SK-N-SH treated with all-trans-retinoic acid at 6 μM for 48 hours (cell line): Measurements from ENCODE around the gene KCNE3.

Experiments
- ATAC-seq: fragments of 200-7000 bp; cut with Tn5 transposase; 3 replicates; pipeline ENCODE4 v1.9.1; 2020; ENCODE audit warnings: mild to moderate bottlenecking, moderate library complexity
- ARNTL ChIP-seq: fragments of 450-650 bp; formaldehyde crosslinking; IDR thresholded peaks from 2 replicates; pipeline ENCODE4 v1.5.0; 2020; ENCODE audit warnings: low read depth, mild to moderate bottlenecking, moderate library complexity, borderline replicate concordance
- BACH2 ChIP-seq: fragments of 250-450 bp; sonication (Bioruptor Pico); IDR thresholded peaks from 2 replicates; pipeline ENCODE4 v1.9.0; 2021; ENCODE audit warnings: mild to moderate bottlenecking, borderline replicate concordance
- CSDC2 ChIP-seq: fragments of 250-450 bp; sonication (Bioruptor Pico); IDR thresholded peaks from 2 replicates; pipeline ENCODE4 v1.5.0; 2020; ENCODE audit warnings: mild to moderate bottlenecking, moderate library complexity
- ESRRG ChIP-seq: fragments of 250-450 bp; sonication (Bioruptor Pico); IDR thresholded peaks from 2 replicates; pipeline ENCODE4 v1.6.1; 2021; ENCODE audit warnings: mild to moderate bottlenecking
- GLIS3 ChIP-seq: fragments of 250-450 bp; sonication (Bioruptor Pico); IDR thresholded peaks from 2 replicates; pipeline ENCODE4 v1.5.0; 2020; ENCODE audit warnings: mild to moderate bottlenecking, moderate library complexity
- ISL1 ChIP-seq: fragments of 250-450 bp; sonication (Bioruptor Pico); IDR thresholded peaks from 2 replicates; pipeline ENCODE4 v2.1.2; 2022; ENCODE audit warnings: mild to moderate bottlenecking, moderate library complexity
- OSR1 ChIP-seq: fragments of 250-450 bp; sonication (Bioruptor Pico); IDR thresholded peaks from 2 replicates; pipeline ENCODE4 v1.8.0; 2022; ENCODE audit warnings: moderate library complexity, mild to moderate bottlenecking, inconsistent platforms
- PPARA ChIP-seq: fragments of 250-450 bp; sonication (Bioruptor Pico); IDR thresholded peaks from 2 replicates; pipeline ENCODE4 v1.5.0; 2020; ENCODE audit warnings: mild to moderate bottlenecking, borderline replicate concordance
- RARB ChIP-seq: fragments of 250-450 bp; sonication (Bioruptor Pico); IDR thresholded peaks from 2 replicates; pipeline ENCODE4 v1.8.0; 2021; ENCODE audit warnings: mild to moderate bottlenecking, moderate library complexity
- SNAI2 ChIP-seq: fragments of 250-450 bp; sonication (Bioruptor Pico); IDR thresholded peaks from 2 replicates; pipeline ENCODE4 v1.5.0; 2020; ENCODE audit warnings: mild to moderate bottlenecking, moderate library complexity
- TOX ChIP-seq: fragments of 250-450 bp; sonication (Bioruptor Pico); IDR thresholded peaks from 2 replicates; pipeline ENCODE4 v1.8.0; 2021; ENCODE audit warnings: mild to moderate bottlenecking, moderate library complexity, borderline replicate concordance
- ZC3H10 ChIP-seq: fragments of 250-450 bp; sonication (Bioruptor Pico); IDR thresholded peaks from 2 replicates; pipeline ENCODE4 v1.5.1; 2021; ENCODE audit warnings: mild to moderate bottlenecking, moderate library complexity
- ZNF565 ChIP-seq: fragments of 450-650 bp; formaldehyde crosslinking; conservative IDR thresholded peaks from 2 replicates; pipeline ENCODE4 v1.5.0; 2020; ENCODE audit warnings: low read depth, mild to moderate bottlenecking, moderate library complexity
- ZNF70 ChIP-seq: fragments of 450-650 bp; formaldehyde crosslinking; IDR thresholded peaks from 2 replicates; pipeline ENCODE4 v1.5.0; 2020; ENCODE audit warnings: mild to moderate bottlenecking, moderate library complexity
- ZNF8 ChIP-seq: fragments of 450-650 bp; formaldehyde crosslinking; IDR thresholded peaks from 2 replicates; pipeline ENCODE4 v1.5.0; 2020; ENCODE audit warnings: mild to moderate bottlenecking, moderate library complexity
- TF ChIP-seq, protein P1 (sequence below): fragments of 250-450 bp; sonication (Bioruptor Pico); IDR thresholded peaks from 2 replicates; pipeline ENCODE4 v1.5.0; 2020; ENCODE audit warnings: mild to moderate bottlenecking, moderate library complexity
- TF ChIP-seq, protein P2 (sequence below): fragments of 250-450 bp; sonication (Bioruptor Pico); IDR thresholded peaks from 2 replicates; pipeline ENCODE4 v1.5.1; 2020; ENCODE audit warnings: low read depth, mild to moderate bottlenecking, moderate library complexity
- TF ChIP-seq, protein P3 (sequence below): fragments of 250-450 bp; sonication (Bioruptor Pico); IDR thresholded peaks from 2 replicates; pipeline ENCODE4 v1.5.1; 2021; ENCODE audit warnings: mild to moderate bottlenecking, moderate library complexity
- TF ChIP-seq, protein P4 (sequence below): fragments of 250-450 bp; sonication (Bioruptor Pico); IDR thresholded peaks from 2 replicates; pipeline ENCODE4 v1.8.0; 2020; ENCODE audit warnings: mild to moderate bottlenecking, moderate library complexity, borderline replicate concordance
- TF ChIP-seq, protein P5 (sequence below): fragments of 250-450 bp; sonication (Bioruptor Pico); IDR thresholded peaks from 2 replicates; pipeline ENCODE4 v1.8.0; 2021; ENCODE audit warnings: low read depth, mild to moderate bottlenecking, moderate library complexity, borderline replicate concordance

The KCNE3 gene

DNA sequence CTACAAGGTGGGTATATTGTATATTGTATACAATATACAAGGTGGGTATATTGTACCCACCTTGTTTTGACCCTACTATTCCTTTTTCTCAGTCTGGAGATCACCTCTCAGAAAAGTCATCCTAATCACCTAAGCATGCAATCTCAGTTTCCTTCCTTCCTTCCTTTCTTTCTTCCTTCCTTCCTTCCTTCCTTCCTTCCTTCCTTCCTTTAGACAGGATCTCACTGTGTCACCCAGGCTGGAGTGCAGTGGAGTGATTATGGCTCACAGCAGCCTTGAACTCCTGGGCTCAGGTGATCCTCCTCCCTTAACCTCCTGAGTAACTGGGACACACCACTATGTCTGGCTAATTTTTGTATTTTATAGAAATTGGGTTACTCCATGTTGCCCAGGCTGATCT is 1.2 kb upstream of the KCNE3 start:
- TF ChIP-seq, protein P1, sequence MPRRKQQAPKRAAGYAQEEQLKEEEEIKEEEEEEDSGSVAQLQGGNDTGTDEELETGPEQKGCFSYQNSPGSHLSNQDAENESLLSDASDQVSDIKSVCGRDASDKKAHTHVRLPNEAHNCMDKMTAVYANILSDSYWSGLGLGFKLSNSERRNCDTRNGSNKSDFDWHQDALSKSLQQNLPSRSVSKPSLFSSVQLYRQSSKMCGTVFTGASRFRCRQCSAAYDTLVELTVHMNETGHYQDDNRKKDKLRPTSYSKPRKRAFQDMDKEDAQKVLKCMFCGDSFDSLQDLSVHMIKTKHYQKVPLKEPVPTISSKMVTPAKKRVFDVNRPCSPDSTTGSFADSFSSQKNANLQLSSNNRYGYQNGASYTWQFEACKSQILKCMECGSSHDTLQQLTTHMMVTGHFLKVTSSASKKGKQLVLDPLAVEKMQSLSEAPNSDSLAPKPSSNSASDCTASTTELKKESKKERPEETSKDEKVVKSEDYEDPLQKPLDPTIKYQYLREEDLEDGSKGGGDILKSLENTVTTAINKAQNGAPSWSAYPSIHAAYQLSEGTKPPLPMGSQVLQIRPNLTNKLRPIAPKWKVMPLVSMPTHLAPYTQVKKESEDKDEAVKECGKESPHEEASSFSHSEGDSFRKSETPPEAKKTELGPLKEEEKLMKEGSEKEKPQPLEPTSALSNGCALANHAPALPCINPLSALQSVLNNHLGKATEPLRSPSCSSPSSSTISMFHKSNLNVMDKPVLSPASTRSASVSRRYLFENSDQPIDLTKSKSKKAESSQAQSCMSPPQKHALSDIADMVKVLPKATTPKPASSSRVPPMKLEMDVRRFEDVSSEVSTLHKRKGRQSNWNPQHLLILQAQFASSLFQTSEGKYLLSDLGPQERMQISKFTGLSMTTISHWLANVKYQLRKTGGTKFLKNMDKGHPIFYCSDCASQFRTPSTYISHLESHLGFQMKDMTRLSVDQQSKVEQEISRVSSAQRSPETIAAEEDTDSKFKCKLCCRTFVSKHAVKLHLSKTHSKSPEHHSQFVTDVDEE (CRISPR knock-in tag) = no peak
- no peak for TF ChIP-seq ISL1 (CRISPR knock-in tag)
- TF ChIP-seq, protein P2, sequence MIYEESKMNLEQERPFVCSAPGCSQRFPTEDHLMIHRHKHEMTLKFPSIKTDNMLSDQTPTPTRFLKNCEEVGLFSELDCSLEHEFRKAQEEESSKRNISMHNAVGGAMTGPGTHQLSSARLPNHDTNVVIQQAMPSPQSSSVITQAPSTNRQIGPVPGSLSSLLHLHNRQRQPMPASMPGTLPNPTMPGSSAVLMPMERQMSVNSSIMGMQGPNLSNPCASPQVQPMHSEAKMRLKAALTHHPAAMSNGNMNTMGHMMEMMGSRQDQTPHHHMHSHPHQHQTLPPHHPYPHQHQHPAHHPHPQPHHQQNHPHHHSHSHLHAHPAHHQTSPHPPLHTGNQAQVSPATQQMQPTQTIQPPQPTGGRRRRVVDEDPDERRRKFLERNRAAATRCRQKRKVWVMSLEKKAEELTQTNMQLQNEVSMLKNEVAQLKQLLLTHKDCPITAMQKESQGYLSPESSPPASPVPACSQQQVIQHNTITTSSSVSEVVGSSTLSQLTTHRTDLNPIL (CRISPR knock-in tag) = no peak
- TF ChIP-seq TOX = no peak
- TF ChIP-seq, protein P3, sequence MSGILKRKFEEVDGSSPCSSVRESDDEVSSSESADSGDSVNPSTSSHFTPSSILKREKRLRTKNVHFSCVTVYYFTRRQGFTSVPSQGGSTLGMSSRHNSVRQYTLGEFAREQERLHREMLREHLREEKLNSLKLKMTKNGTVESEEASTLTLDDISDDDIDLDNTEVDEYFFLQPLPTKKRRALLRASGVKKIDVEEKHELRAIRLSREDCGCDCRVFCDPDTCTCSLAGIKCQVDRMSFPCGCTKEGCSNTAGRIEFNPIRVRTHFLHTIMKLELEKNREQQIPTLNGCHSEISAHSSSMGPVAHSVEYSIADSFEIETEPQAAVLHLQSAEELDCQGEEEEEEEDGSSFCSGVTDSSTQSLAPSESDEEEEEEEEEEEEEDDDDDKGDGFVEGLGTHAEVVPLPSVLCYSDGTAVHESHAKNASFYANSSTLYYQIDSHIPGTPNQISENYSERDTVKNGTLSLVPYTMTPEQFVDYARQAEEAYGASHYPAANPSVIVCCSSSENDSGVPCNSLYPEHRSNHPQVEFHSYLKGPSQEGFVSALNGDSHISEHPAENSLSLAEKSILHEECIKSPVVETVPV = no peak
- TF ChIP-seq, protein P4, sequence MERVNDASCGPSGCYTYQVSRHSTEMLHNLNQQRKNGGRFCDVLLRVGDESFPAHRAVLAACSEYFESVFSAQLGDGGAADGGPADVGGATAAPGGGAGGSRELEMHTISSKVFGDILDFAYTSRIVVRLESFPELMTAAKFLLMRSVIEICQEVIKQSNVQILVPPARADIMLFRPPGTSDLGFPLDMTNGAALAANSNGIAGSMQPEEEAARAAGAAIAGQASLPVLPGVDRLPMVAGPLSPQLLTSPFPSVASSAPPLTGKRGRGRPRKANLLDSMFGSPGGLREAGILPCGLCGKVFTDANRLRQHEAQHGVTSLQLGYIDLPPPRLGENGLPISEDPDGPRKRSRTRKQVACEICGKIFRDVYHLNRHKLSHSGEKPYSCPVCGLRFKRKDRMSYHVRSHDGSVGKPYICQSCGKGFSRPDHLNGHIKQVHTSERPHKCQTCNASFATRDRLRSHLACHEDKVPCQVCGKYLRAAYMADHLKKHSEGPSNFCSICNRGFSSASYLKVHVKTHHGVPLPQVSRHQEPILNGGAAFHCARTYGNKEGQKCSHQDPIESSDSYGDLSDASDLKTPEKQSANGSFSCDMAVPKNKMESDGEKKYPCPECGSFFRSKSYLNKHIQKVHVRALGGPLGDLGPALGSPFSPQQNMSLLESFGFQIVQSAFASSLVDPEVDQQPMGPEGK (CRISPR knock-in tag) = no peak
- no peak for TF ChIP-seq ZNF70 (CRISPR knock-in tag)
- no peak for TF ChIP-seq OSR1 (CRISPR knock-in tag)
- TF ChIP-seq BACH2 (CRISPR knock-in tag) = no peak
- TF ChIP-seq ZNF565 (CRISPR knock-in tag) = no peak
- TF ChIP-seq ZC3H10 (CRISPR knock-in tag) = no peak
- TF ChIP-seq GLIS3 (CRISPR knock-in tag) = no peak
- TF ChIP-seq CSDC2 = no peak
- TF ChIP-seq PPARA (CRISPR knock-in tag) = no peak
- TF ChIP-seq ZNF8 = no peak
- TF ChIP-seq ARNTL (CRISPR knock-in tag) = no peak
- no peak for TF ChIP-seq RARB (CRISPR knock-in tag)
- no peak for TF ChIP-seq ESRRG (CRISPR knock-in tag)
- no peak for TF ChIP-seq SNAI2 (CRISPR knock-in tag)
- TF ChIP-seq, protein P5, sequence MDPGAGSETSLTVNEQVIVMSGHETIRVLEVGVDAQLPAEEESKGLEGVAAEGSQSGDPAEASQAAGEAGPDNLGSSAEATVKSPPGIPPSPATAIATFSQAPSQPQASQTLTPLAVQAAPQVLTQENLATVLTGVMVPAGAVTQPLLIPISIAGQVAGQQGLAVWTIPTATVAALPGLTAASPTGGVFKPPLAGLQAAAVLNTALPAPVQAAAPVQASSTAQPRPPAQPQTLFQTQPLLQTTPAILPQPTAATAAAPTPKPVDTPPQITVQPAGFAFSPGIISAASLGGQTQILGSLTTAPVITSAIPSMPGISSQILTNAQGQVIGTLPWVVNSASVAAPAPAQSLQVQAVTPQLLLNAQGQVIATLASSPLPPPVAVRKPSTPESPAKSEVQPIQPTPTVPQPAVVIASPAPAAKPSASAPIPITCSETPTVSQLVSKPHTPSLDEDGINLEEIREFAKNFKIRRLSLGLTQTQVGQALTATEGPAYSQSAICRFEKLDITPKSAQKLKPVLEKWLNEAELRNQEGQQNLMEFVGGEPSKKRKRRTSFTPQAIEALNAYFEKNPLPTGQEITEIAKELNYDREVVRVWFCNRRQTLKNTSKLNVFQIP (CRISPR knock-in tag) = no peak
- no peak for ATAC-seq

DNA sequence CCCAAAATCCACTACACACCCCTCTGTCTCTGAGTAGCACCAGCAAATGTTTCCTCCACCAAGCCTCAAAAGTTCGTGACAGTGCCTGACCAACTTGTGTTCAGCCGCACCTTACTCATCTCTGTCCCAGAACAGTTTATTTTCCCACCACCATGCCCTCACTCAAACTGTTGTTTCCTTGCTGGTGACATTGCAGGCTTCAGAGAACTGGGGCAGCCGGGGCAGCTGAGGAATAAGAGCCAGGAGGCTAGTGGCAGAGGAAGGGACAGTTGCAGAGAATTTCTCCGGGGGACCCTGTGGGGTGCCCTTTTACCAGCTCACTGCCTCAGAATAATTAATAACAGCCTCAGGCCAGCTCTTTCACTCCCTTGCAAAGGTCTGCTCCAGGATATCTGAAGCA is 709 bp upstream of the KCNE3 start:
- ATAC-seq = no peak
- TF ChIP-seq TOX (no peak), GLIS3 (CRISPR knock-in tag) (no peak), PPARA (CRISPR knock-in tag) (no peak), ARNTL (CRISPR knock-in tag) (no peak), SNAI2 (CRISPR knock-in tag) (no peak), BACH2 (CRISPR knock-in tag) (no peak), ZNF70 (CRISPR knock-in tag) (no peak), ISL1 (CRISPR knock-in tag) (no peak), ZNF565 (CRISPR knock-in tag) (no peak), ESRRG (CRISPR knock-in tag) (no peak), RARB (CRISPR knock-in tag) (no peak)
- TF ChIP-seq, protein P1 (CRISPR knock-in tag) = no peak
- TF ChIP-seq, protein P4 (CRISPR knock-in tag) = no peak
- TF ChIP-seq, protein P5 (CRISPR knock-in tag) = no peak
